ENCODE measurements around the gene HOXC6.
"Not testable (repeated sequence)": the region's sequence is repeated elsewhere in the genome, so short reads cannot be mapped to it uniquely, and the experiment has no call there.

HOXC6 gene

GRCh38 chr12:54030442-54030801, 2.2 kb downstream of the HOXC6 start:
- DNase-seq (ENCODE audit: low read depth): no peak

GRCh38 chr12:54030889-54031471, 2.7 kb downstream of the HOXC6 start:
- no peak for DNase-seq (ENCODE audit: low read depth)

- no peak for DNase-seq (ENCODE audit: low read depth)
Measured at GRCh38 chr12:54031480-54031879, 3.2 kb downstream of the HOXC6 start.

GRCh38 chr12:54032086-54032619, 3.9 kb downstream of the HOXC6 start:
- no peak for DNase-seq (ENCODE audit: low read depth)

- peak; percentile 38 for DNase-seq (ENCODE audit: low read depth)
Measured at GRCh38 chr12:54032627-54033100, 4.4 kb downstream of the HOXC6 start, which contains the start of gene HOXC5. TSS of gene HOXC5 (plus strand) at chr12:54033050. CDS start at chr12:54033123, 73 bp downstream.

GRCh38 chr12:54033106-54033979, 5.1 kb downstream of the HOXC6 start:
- no peak for DNase-seq (ENCODE audit: low read depth)

- no peak for DNase-seq (ENCODE audit: low read depth)
Measured at GRCh38 chr12:54033980-54034784, 5.9 kb downstream of the HOXC6 start.

- DNase-seq (ENCODE audit: low read depth): no peak
Measured at GRCh38 chr12:54034785-54035310, 6.6 kb downstream of the HOXC6 start.

GRCh38 chr12:54035568-54036264, 7.5 kb downstream of the HOXC6 start:
- no peak for DNase-seq (ENCODE audit: low read depth)

- no peak for DNase-seq (ENCODE audit: low read depth)
Measured at GRCh38 chr12:54036620-54037359, 8.6 kb downstream of the HOXC6 start.

- DNase-seq (ENCODE audit: low read depth): no peak
Measured at GRCh38 chr12:54037360-54038283, 9.4 kb downstream of the HOXC6 start.

- DNase-seq (ENCODE audit: low read depth): no peak
Measured at GRCh38 chr12:54038284-54038870, 10.1 kb downstream of the HOXC6 start.

- no peak for DNase-seq (ENCODE audit: low read depth)
Measured at GRCh38 chr12:54038871-54039414, 10.7 kb downstream of the HOXC6 start.

GRCh38 chr12:54039417-54040147, 11.3 kb downstream of the HOXC6 start:
- no peak for DNase-seq (ENCODE audit: low read depth)

GRCh38 chr12:54040148-54040494, 11.9 kb downstream of the HOXC6 start:
- DNase-seq (ENCODE audit: low read depth): no peak

GRCh38 chr12:54040648-54041047, 12.4 kb downstream of the HOXC6 start:
- DNase-seq (ENCODE audit: low read depth): no peak

GRCh38 chr12:54041097-54041690, 13.0 kb downstream of the HOXC6 start:
- no peak for DNase-seq (ENCODE audit: low read depth)

GRCh38 chr12:54042033-54042432, 13.8 kb downstream of the HOXC6 start:
- DNase-seq (ENCODE audit: low read depth): not testable (repeated sequence)

Measured in stimulated activated CD4-positive, alpha-beta T cell treated with anti-CD3 and anti-CD28 coated beads, Interleukin-2, amount 100 ng/mL, for 4 hours (primary cell).